ENCODE results near the gene WBP1L. TPM values are rescaled to one million over a fixed set of nuclear protein-coding genes. Genes with fewer than 3 reads are reported as not detected.

Gene WBP1L
- total RNA-seq, 1 donor from 2014 or later, result 44.5 TPM

GRCh38 chr10:102804382-102805055, 60.8 kb downstream of the WBP1L start:
- no peak for ATAC-seq
- intact Hi-C loops (cut with DNase I), result loop anchor here (10.0 kb wide), 1 partner anchor 50 kb away; no protein-coding TSS in a partner anchor
- Histone ChIP-seq H3K9me3 (no peaks in the 10 kb centered on the region), H3K4me3 (no peak overlapping the region), H3K27me3 (ENCODE audit: low read depth) (no peaks in the 10 kb centered on the region), H3K4me1 (peaks cover 43% of the 10 kb centered on the region), H3K36me3 (peaks cover 36% of the 10 kb centered on the region), H3K27ac (no peak overlapping the region)
- no peak for TF ChIP-seq CTCF (IDR thresholded peaks at IDR 0.05)
- DNase-seq, result no peak

GRCh38 chr10:102808380-102808779, 64.6 kb downstream of the WBP1L start:
- Histone ChIP-seq H3K36me3 (peaks cover 63% of the 10 kb centered on the region), H3K27ac (no peak overlapping the region), H3K4me3 (no peak overlapping the region), H3K9me3 (no peaks in the 10 kb centered on the region), H3K27me3 (ENCODE audit: low read depth) (no peaks in the 10 kb centered on the region), H3K4me1 (peaks cover 22% of the 10 kb centered on the region)
- ATAC-seq (no peak), DNase-seq (no peak)
- intact Hi-C loops (cut with DNase I), result loop anchor here (10.0 kb wide), 1 partner anchor 54 kb away; no protein-coding TSS in a partner anchor
- TF ChIP-seq CTCF (IDR thresholded peaks at IDR 0.05), result no peak

GRCh38 chr10:102811346-102811745, 67.6 kb downstream of the WBP1L start:
- TF ChIP-seq CTCF (IDR thresholded peaks at IDR 0.05), result no peak
- DNase-seq, result no peak
- no peak for ATAC-seq
- H3K27me3 ChIP-seq (ENCODE audit: low read depth), result no peaks in the 10 kb centered on the region
- intact Hi-C loops (cut with DNase I), result no loop called here
- H3K4me3 ChIP-seq, result no peak overlapping the region
- peaks cover 44% of the 10 kb centered on the region for H3K4me1 ChIP-seq
- no peak overlapping the region for H3K27ac ChIP-seq
- H3K9me3 ChIP-seq, result no peaks in the 10 kb centered on the region
- H3K36me3 ChIP-seq, result peaks cover 62% of the 10 kb centered on the region

- DNase-seq (peak; percentile 52), ATAC-seq (peak in 1 of 2 donors; percentile 20)
- Histone ChIP-seq H3K4me1 (peaks cover 55% of the 10 kb centered on the region), H3K36me3 (peaks cover 59% of the 10 kb centered on the region), H3K9me3 (no peaks in the 10 kb centered on the region), H3K4me3 (no peak overlapping the region), H3K27ac (no peak overlapping the region), H3K27me3 (ENCODE audit: low read depth) (no peaks in the 10 kb centered on the region)
- no peak for TF ChIP-seq CTCF (IDR thresholded peaks at IDR 0.05)
- intact Hi-C loops (cut with DNase I), result no loop called here
Measured at GRCh38 chr10:102812231-102812876, 68.6 kb downstream of the WBP1L start.

GRCh38 chr10:102813017-102813541, 69.3 kb downstream of the WBP1L start:
- TF ChIP-seq CTCF (IDR thresholded peaks at IDR 0.05), result no peak
- Histone ChIP-seq H3K9me3 (no peaks in the 10 kb centered on the region), H3K4me1 (peaks cover 61% of the 10 kb centered on the region), H3K4me3 (no peak overlapping the region), H3K27ac (no peak overlapping the region), H3K27me3 (ENCODE audit: low read depth) (no peaks in the 10 kb centered on the region), H3K36me3 (peaks cover 59% of the 10 kb centered on the region)
- peak in 1 of 2 donors; percentile 4 for ATAC-seq
- intact Hi-C loops (cut with DNase I), result no loop called here
- DNase-seq, result no peak

Data from lower lobe of right lung (tissue), 2 donors.